HG03108 (cell line): Measurements from ENCODE around the gene METTL25B.
A peak's percentile ranks its signal among the peaks of the same experiment; 100 is the strongest.

Source experiments
- ATAC-seq: cut with Tn5 transposase; IDR thresholded peaks from one replicate; pipeline ENCODE4 v1.9.1; 2021; ENCODE audit warnings: moderate library complexity; ENCODE audit not compliant: unreplicated experiment

Gene METTL25B

DNA sequence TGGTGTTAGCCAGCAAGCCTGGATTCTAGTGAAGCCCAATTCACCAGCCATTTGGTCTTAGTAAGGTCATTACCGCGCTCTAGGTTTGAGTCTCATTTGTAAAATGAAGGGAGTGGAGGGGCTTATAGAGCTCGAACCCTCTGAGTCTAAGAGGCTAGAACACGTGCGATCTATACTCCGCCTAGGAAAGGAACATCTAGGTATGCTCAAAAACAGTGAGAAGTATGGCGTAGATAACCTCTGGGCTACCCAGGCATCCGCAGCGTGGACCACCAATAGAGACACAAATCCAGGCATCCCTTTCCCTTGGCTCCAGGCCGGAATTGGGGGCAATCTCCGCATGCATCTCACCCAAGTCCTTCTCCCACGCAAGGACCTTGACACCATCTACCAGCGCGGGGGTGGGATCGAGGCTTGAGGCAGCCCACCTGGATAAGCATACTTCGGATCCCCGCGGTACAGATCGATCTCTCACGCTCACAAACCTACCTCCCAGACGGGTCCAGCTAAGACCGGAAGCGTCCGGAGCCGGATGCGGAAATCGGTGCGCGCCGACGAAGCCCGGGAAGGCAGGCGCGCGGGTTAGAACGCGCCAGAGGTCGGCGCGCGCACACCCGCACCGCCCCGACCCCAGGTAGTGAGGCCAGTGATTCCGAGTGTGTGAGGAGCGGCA is at the start of gene METTL25B:
TSS of gene METTL25B (plus strand) at position 544 of the 673 bp plus-strand sequence. CDS start 636 bp downstream, outside the sequence.
- ATAC-seq, result peak; percentile 57

DNA sequence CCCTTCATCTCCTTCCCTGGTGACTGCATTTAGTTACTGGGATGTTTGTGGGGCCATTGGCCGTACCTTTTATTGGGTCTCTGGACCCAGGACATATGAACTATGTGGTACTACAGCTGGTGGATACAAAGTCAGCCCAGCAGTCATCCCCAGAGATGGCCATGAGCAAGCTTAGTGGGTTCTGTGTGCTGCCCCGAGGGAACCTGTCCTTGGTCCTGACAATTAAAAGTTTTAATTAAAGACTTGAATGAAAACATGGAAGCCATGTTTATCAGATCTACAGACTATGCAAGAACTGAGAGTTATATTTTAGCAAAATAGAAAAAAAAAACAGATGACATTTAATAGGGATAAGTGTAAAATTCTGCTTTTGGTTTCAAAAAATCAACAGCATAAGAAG is 48.2 kb upstream of the METTL25B start:
- ATAC-seq, result no peak

- ATAC-seq, result no peak
Measured at GRCh38 chr1:156681196-156681960, 46.9 kb upstream of the METTL25B start.

DNA sequence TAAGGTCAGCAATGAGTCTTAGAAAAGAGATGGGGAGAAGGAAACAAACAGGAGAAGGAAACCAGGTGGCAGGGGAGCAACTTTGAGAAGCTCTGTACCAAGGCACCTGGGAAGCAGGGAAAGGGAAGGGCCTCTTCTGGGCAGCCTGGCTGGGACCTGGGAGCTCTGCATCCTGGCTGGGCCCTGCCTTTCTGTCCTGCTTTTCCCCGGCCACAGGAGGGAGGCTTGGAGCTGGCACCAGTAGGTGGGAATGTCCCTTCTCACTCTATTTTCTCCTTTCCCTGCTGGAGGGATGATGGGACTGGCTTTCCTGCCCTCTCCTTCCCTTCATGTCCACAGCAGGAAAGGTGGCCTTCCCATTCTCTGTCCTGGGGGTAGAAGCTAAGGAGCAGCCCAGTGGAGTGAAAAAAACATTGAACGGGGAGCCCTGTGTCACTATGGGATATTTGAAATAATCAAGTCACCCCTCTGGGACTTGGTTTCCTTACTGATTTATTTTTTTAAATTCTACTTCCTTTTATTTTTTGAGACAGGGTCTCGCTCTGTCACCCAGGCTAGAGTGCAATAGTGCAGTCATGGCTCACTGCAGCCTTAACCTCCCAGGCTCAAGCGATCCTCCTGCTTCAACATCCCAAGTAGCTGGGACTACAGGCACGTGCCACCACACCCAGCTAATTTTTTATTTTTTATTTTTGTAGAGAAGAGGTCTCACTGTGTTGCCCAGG is 45.9 kb upstream of the METTL25B start:
- no peak for ATAC-seq

DNA sequence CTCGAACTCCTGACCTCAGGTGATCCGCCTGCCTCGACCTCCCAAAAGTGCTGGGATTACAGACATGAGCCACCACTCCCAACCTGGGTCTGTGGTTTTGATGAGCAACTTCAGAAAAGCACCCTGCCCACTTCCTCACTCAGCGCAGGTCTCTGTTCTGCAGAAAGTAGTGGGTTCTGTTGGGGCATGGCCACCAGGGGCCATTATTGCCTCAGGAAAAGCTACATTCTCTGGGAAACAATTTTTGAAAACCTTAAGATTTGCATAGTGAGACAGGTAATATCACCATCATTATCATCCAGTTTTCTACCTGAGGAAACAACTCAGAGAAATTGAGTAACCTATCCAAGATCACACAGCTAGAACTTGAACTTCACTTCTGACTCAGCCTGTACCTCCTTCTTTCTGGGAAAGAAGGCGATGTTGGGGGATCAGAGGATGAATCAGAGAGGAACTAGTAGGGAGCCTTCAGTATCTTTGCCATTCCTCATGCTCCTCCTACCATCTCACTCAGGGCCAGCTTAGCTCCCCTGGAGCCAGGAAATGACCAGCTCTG is 44.0 kb upstream of the METTL25B start:
- no peak for ATAC-seq

GRCh38 chr1:156689035-156689952 is 39.0 kb upstream of the METTL25B start:
- no peak for ATAC-seq

- no peak for ATAC-seq
Measured at GRCh38 chr1:156689953-156690674, 38.2 kb upstream of the METTL25B start.

GRCh38 chr1:156690675-156691036 is 37.6 kb upstream of the METTL25B start:
- no peak for ATAC-seq

GRCh38 chr1:156691191-156691590 is 37.1 kb upstream of the METTL25B start:
- ATAC-seq, result no peak

DNA sequence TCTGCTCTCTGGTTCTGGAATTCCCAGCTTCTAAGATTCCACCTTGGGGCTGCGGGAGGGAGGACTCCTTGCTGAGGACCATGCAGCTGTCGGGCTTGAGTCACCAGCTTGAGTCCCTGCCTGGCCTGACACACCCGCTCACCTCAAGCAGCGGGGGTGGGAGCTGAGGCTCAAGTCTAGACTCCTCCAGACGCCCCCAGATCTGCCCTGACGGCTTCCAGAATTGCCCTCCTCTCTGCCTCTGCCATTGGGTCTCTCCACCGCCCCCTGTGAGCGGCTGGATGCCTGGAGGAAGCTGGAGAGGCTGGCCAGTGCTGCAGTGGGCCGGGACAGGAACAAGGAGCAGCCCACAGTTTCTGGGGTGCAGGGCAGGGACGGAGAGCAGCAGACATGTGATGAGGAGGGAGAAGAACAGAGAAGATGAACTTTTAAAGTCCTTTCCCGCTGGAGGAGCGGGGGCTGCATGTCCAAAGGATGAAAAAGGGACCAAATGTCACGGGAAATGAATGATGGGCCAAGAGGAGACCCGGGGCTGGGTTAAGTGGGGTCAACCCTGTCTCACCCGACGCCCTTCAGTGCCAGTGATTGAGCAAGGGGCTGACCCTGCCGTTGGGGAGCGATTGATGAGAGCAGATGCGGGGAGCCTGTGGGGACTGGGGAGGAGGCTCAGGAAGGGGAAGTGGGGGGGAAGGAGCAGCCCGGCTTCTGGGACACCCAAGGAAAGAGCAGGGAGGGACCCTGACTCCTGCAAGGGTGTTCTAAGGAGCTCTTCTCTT is 36.4 kb upstream of the METTL25B start:
- no peak for ATAC-seq

GRCh38 chr1:156692441-156692924 is 35.8 kb upstream of the METTL25B start:
- no peak for ATAC-seq

GRCh38 chr1:156692925-156693847 is 35.1 kb upstream of the METTL25B start:
- ATAC-seq, result no peak

DNA sequence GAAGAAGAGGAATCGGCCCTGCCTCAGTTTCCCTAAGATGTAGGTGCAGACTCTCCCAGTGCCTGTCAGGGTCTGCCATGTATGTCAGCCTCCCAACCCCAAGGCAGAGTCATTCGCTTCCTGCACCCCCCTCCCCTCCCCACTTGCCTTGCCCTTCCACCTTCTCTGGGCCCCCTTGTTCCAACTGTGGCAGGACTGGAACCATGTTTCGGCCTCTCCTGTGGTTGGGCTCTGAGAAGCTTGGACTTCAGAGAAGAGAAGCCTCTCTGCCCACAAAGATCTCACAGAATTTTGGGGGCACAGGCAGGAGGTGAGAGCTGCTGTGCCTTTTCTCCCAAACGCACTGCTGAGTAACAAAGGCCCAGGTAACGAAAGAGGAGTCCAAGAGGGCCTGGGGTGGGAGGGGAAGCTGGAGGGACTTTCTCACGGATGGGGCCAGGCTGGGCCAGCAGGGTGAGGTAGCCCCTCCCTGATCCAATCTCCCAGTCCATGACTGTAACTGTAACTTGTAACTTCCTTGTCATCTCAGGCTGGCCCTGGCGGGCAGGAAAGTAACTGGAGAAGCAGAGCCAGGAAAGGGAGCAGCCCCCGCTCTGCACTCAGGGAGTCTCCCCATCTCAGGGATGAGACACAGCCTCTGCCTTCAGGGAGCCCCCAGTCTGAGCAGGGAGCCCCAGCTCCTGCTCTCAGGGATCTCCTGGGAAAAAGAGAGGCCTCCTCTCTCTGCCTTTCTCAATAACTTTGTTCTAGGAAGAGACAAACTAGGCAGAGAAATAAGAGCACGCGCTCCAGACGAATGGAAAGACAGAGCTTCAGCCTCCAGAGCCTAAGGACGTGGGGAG is 34.2 kb upstream of the METTL25B start:
- no peak for ATAC-seq

GRCh38 chr1:156694690-156694962 is 33.6 kb upstream of the METTL25B start:
- ATAC-seq, result no peak

DNA sequence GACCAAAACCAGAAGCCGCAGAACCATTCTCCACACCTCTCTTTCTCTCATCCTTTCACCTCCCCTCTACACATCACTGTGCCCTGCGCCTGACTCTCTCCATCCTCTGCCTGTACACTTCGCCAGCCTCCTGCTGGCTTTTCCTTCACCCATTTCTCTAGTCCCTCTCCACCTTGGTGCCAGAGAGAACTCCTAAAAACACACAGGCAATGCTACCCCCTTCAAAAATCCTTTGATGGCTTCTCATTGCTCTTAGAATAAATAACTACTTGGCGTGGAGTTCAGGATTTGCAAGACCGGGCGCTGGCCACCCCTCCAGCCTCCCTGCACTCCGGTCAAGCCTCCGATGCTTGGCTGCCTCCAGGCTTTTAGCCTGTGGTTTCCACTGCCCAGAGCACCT is 31.5 kb upstream of the METTL25B start:
- no peak for ATAC-seq

DNA sequence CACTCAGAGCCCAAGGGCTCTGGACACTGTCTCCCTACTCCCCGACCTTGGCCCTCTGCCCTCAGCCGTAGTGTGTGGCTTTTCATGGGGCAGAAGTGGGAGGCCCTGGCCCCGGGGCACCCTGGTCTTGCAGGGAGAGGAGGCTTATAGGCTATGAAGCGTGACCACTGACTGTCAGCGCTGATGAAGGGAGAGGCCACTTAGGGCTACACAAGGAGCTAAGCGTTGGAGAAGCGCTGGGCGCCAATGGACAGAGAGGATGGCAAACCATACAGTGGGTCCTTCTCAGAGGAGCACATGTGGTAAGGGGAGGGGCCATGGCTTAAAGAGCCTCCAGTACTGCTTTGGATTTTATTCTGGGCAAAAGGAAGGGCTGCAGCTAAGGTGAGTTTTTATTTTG is 30.8 kb upstream of the METTL25B start:
- ATAC-seq, result no peak

- no peak for ATAC-seq
Measured at GRCh38 chr1:156698995-156699394, 29.3 kb upstream of the METTL25B start.
